ENCODE results near the gene RBM10. TPM values are rescaled to one million over a fixed set of nuclear protein-coding genes. Genes with fewer than 3 reads are reported as not detected.

Gene RBM10
- total RNA-seq, 1 experiment from 2014 or later, result 55.8 TPM

GRCh38 chrX:47172971-47173792, 28.2 kb downstream of the RBM10 start:
- Histone ChIP-seq H3K4me2 (ENCODE audit: insufficient read depth, insufficient read length, low read length) (no peak overlapping the region), H3K9me3 (ENCODE audit: control insufficient read depth, low read depth, low read length) (no peaks in the 10 kb centered on the region), H3K23ac (ENCODE audit: insufficient read length, low read depth, low read length) (no peak overlapping the region), H2AFZ (ENCODE audit: low read length) (no peak overlapping the region), H3K18ac (ENCODE audit: insufficient read length, low read depth, low read length) (no peak overlapping the region), H4K91ac (ENCODE audit: insufficient read length, low read depth, low read length) (no peak overlapping the region), H2AK5ac (ENCODE audit: insufficient read length, low read length) (no peak overlapping the region), H2BK20ac (ENCODE audit: low read depth, low read length, poor library complexity, severe bottlenecking) (no peak overlapping the region), H4K5ac (ENCODE audit: insufficient read length, low read depth, low read length) (no peak overlapping the region), H2BK15ac (ENCODE audit: low read depth, low read length) (no peak overlapping the region), H3K4ac (ENCODE audit: low read depth, low read length) (no peak overlapping the region), H3K79me1 (ENCODE audit: insufficient read depth, low read depth, low read length, poor library complexity, severe bottlenecking) (no peaks in the 10 kb centered on the region), H4K20me1 (ENCODE audit: control insufficient read depth, insufficient read depth, insufficient read length) (no peaks in the 10 kb centered on the region), H3K27ac (ENCODE audit: insufficient read length, low read depth, low read length) (no peak overlapping the region), H3K4me1 (ENCODE audit: insufficient read depth, low read length) (no peaks in the 10 kb centered on the region), H3T11ph (ENCODE audit: low read length) (no peak overlapping the region), H2BK12ac (ENCODE audit: insufficient read length, low read depth, low read length) (no peak overlapping the region), H2BK120ac (ENCODE audit: low read depth, low read length, poor library complexity, severe bottlenecking) (no peak overlapping the region), H3K27me3 (ENCODE audit: insufficient read depth, low read length) (no peaks in the 10 kb centered on the region; the same call in 1 of the 2 replicates), H3K56ac (ENCODE audit: insufficient read length, low read depth, low read length) (no peak overlapping the region), H3K14ac (ENCODE audit: insufficient read depth, low read length) (no peak overlapping the region), H3K79me2 (ENCODE audit: insufficient read depth, low read length) (no peaks in the 10 kb centered on the region), H4K8ac (replicated peaks; ENCODE audit: insufficient read length, low read depth, low read length) (no peak overlapping the region), H3K9ac (ENCODE audit: extremely low read depth, insufficient read length, low read length) (no peak overlapping the region), H3K23me2 (ENCODE audit: insufficient read length, low read depth, low read length, poor library complexity, severe bottlenecking) (no peaks in the 10 kb centered on the region), H2BK5ac (ENCODE audit: insufficient read length, low read length) (no peak overlapping the region)
- Mint-ChIP-seq H3K4me3 (no peak overlapping the region), H3K36me3 (ENCODE audit: insufficient read depth in 1 of 3, low read depth in 3 of 3) (peaks cover 43 to 77% (median 73%) of the 10 kb centered on the region in 3 experiments), H3K9me3 (peaks cover 67 to 84% of the 10 kb centered on the region in 2 experiments), H3K27me3 (ENCODE audit: low read depth) (no peaks in the 10 kb centered on the region; the same call in 1 of the 2 replicates), H3K4me1 (no peaks in the 10 kb centered on the region), H3K27ac (no peak overlapping the region)
- no peak for DNase-seq
- TF ChIP-seq, protein P1, sequence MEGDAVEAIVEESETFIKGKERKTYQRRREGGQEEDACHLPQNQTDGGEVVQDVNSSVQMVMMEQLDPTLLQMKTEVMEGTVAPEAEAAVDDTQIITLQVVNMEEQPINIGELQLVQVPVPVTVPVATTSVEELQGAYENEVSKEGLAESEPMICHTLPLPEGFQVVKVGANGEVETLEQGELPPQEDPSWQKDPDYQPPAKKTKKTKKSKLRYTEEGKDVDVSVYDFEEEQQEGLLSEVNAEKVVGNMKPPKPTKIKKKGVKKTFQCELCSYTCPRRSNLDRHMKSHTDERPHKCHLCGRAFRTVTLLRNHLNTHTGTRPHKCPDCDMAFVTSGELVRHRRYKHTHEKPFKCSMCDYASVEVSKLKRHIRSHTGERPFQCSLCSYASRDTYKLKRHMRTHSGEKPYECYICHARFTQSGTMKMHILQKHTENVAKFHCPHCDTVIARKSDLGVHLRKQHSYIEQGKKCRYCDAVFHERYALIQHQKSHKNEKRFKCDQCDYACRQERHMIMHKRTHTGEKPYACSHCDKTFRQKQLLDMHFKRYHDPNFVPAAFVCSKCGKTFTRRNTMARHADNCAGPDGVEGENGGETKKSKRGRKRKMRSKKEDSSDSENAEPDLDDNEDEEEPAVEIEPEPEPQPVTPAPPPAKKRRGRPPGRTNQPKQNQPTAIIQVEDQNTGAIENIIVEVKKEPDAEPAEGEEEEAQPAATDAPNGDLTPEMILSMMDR (conservative IDR thresholded peaks at IDR 0.05), result no peak
- WGBS (ENCODE audit: extremely low coverage, insufficient read length, low lambda C conversion rate), result no CpG with 5 or more reads among the region's 18 CpGs
